ENCODE results near the gene DRAXIN. TPM values are rescaled to one million over a fixed set of nuclear protein-coding genes. Genes with fewer than 3 reads are reported as not detected.

DRAXIN gene
- total RNA-seq, 2 donors from 2014 or later: not detected

GRCh38 chr1:11738783-11739182 lies 47.3 kb downstream of the DRAXIN start:
- H3K27ac ChIP-seq: no peak overlapping the region
- peaks cover 15% of the 10 kb centered on the region for H3K4me1 ChIP-seq
- H3K27me3 ChIP-seq: no peaks in the 10 kb centered on the region
- ATAC-seq (no peak), DNase-seq (no peak)
- TF ChIP-seq POLR2A (IDR thresholded peaks at IDR 0.05): no peak
- TF ChIP-seq, protein P1, sequence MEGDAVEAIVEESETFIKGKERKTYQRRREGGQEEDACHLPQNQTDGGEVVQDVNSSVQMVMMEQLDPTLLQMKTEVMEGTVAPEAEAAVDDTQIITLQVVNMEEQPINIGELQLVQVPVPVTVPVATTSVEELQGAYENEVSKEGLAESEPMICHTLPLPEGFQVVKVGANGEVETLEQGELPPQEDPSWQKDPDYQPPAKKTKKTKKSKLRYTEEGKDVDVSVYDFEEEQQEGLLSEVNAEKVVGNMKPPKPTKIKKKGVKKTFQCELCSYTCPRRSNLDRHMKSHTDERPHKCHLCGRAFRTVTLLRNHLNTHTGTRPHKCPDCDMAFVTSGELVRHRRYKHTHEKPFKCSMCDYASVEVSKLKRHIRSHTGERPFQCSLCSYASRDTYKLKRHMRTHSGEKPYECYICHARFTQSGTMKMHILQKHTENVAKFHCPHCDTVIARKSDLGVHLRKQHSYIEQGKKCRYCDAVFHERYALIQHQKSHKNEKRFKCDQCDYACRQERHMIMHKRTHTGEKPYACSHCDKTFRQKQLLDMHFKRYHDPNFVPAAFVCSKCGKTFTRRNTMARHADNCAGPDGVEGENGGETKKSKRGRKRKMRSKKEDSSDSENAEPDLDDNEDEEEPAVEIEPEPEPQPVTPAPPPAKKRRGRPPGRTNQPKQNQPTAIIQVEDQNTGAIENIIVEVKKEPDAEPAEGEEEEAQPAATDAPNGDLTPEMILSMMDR (IDR thresholded peaks at IDR 0.05): no peak
- H3K9me3 ChIP-seq: no peaks in the 10 kb centered on the region
- no peak overlapping the region for H3K4me3 ChIP-seq
- 84% methylated on average over 6 of the region's 6 CpGs for WGBS, 2 donors
- H3K36me3 ChIP-seq (replicated peaks in 1 of 2; ENCODE audit: insufficient read depth in 1 of 2, low read depth in 2 of 2): no peaks in the 10 kb centered on the region
- intact Hi-C loops (cut with DNase I): no loop called here

DNA sequence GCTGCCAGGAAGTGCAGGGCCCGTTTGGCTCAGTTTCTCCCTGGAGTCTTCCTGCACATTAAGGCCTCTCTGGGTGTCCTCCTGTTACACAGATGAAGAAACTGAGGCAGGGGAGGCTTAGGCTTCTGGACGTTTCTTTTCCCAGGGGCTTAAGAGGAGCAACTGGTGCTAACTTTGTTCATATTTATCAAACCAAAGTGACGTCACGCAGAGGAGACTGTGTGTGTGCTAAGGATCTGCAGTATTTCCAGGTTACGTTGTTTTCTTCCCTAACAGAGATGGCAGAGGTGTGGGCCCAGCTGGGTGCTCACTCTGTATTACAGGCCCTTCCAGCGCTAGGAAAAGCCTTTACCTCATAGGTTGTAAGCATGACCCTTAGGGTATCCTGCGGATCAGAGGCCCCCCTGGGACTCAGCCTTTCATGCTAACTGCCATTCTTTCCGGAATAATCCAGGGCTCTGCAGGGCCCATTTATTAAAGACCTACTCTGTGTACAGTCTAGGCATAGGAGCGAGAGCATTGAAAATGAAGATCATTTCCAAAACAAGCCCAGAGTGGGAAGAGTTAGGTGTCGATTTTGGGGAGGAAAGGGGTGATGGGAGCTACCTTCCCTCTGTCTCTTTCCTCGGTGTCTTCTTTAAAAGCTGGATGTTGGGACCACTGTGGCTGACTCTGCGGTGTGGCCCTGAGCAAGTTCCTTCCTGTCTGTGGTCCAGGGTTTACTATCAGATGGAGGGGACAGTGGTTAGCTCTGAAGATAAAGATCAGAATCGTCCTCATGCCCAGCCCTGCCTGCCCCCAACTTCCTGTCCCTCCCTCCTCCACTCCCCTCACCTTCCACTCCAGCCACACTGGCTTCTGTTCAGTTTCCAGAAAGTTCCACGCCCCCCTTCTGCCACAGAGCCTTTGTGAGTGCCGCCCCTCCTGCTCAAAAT lies 49.0 kb downstream of the DRAXIN start:
- Histone ChIP-seq H3K36me3 (replicated peaks in 1 of 2; ENCODE audit: insufficient read depth in 1 of 2, low read depth in 2 of 2) (no peaks in the 10 kb centered on the region), H3K4me3 (no peak overlapping the region), H3K27me3 (no peaks in the 10 kb centered on the region), H3K9me3 (no peaks in the 10 kb centered on the region), H3K27ac (no peak overlapping the region), H3K4me1 (peaks cover 20% of the 10 kb centered on the region)
- intact Hi-C loops (cut with DNase I): no loop called here
- ATAC-seq (no peak), DNase-seq (no peak)
- 58 to 84% methylated on average over 15 of the region's 15 CpGs for WGBS, 2 donors
- TF ChIP-seq, protein P1 (IDR thresholded peaks at IDR 0.05): no peak
- TF ChIP-seq POLR2A (IDR thresholded peaks at IDR 0.05): no peak

DNA sequence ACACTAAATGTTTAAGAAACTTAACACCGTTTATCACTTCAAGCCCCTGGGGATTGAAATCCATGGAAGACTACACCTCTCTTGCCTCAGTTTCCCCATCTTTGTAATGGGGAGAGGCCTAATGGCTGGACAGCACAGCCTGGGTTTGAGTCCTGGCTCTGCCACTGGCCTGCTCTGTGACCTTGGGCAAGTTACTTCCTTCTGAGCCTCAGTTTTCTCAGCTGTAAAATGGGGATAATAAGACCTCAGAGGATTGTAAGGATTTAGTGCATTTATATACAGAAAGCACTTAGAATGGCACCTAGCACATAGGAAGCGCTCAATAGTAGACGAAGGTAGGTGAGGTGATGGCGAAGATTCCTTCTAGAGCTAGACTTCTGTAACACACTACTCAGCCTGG lies 50.0 kb downstream of the DRAXIN start:
- no peak overlapping the region for H3K27ac ChIP-seq
- H3K4me3 ChIP-seq: no peak overlapping the region
- peaks cover 30% of the 10 kb centered on the region for H3K4me1 ChIP-seq
- H3K9me3 ChIP-seq: no peaks in the 10 kb centered on the region
- ATAC-seq (no peak), DNase-seq (no peak)
- intact Hi-C loops (cut with DNase I): no loop called here
- WGBS, 2 donors: 92 to 97% methylated on average over 3 to 4 of the region's 4 CpGs
- no peaks in the 10 kb centered on the region for H3K36me3 ChIP-seq (replicated peaks in 1 of 2; ENCODE audit: insufficient read depth in 1 of 2, low read depth in 2 of 2)
- no peaks in the 10 kb centered on the region for H3K27me3 ChIP-seq
- TF ChIP-seq, protein P1 (IDR thresholded peaks at IDR 0.05): no peak
- no peak for TF ChIP-seq POLR2A (IDR thresholded peaks at IDR 0.05)

DNA sequence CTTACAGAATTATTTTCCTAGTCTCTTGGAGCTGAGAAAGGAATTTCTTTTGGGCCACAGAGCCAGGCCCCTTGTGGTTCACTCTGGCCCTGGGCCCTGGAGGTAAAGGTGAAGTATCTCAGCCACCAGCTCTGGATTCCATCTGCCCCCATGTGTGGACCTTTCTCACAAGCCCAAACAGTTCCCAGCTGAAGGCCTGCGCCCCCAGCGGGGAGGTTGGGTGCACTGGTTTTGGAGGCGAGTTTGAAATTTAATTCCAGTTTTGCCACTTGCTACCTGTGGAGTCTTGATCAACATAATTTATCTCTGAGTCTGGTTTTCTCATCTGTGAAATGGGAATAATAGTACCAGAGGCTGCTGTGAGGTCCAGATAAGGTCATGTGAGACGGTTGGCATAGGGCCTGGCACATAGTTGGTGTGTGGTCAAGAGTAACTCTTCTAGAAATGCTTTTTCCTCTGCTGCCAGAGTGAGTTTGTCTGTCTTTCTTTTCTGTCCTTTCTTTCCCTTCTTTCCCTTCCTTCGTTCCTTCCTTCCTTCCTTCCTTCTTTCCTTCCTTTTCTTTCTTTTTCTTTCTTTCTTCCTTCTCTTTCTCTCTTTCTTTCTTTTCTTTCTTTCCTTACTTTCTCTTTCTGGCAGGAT lies 50.5 kb downstream of the DRAXIN start:
- Histone ChIP-seq H3K9me3 (no peaks in the 10 kb centered on the region), H3K4me1 (peaks cover 31% of the 10 kb centered on the region), H3K36me3 (replicated peaks in 1 of 2; ENCODE audit: insufficient read depth in 1 of 2, low read depth in 2 of 2) (no peaks in the 10 kb centered on the region), H3K27me3 (no peaks in the 10 kb centered on the region), H3K4me3 (no peak overlapping the region), H3K27ac (no peak overlapping the region)
- TF ChIP-seq, protein P1 (IDR thresholded peaks at IDR 0.05): no peak
- no peak for TF ChIP-seq POLR2A (IDR thresholded peaks at IDR 0.05)
- intact Hi-C loops (cut with DNase I): no loop called here
- WGBS, 2 donors: 74 to 76% methylated on average over 3 to 5 of the region's 5 CpGs
- ATAC-seq: no peak
- peak in 1 of 4 donors; percentile 37 for DNase-seq

Measured in body of pancreas (tissue), 4 donors.